ENCODE results near the gene KAZALD1. TPM values are rescaled to one million over a fixed set of nuclear protein-coding genes. Genes with fewer than 3 reads are reported as not detected.
A peak's percentile ranks its signal among the peaks of the same experiment; 100 is the strongest.

The KAZALD1 gene
- polyA plus RNA-seq, 1 of the 3 experiments (the other 2 are of a cell fraction): 3.0 TPM

GRCh38 chr10:101028446-101029337 lies 33.1 kb upstream of the KAZALD1 start (continued):
- TF ChIP-seq USF2 (IDR thresholded peaks at IDR 0.05; ENCODE audit: borderline replicate concordance, low read depth, low read length): no peak

- ChIA-PET POLR2A (interaction anchor here (0.6 to 2.7 kb wide), 3 partner anchors 13 to 162 kb away, joined by 3 to 16 read pairs (median 6); no protein-coding TSS in a partner anchor), CTCF (interaction anchor here (0.7 to 15.0 kb wide), 16 partner anchors 11 to 112 kb away, joined by 3 to 198 read pairs (median 6); partner anchors contain the start of gene LZTS2)
- Histone ChIP-seq H3K27me3 (ENCODE audit: insufficient read depth) (no peaks in the 10 kb centered on the region), H3K4me3 (ENCODE audit: low read depth in 2 of 2, low read length in 1 of 2) (no peak overlapping the region; a peak in 1 of 4 replicates), H3K9me2 (no peaks in the 10 kb centered on the region), H3K4me1 (ENCODE audit: control insufficient read depth in 1 of 2, insufficient read depth in 2 of 2, low read depth in 1 of 2, low read length in 1 of 2) (peaks cover 7 to 41% of the 10 kb centered on the region in 2 experiments; a peak in 2 of 4 replicates), H3K27ac (ENCODE audit: low read depth in 2 of 2, low read length in 1 of 2) (peak overlapping the region in 1 of 2 experiments; percentile 34; a peak in 1 of 4 replicates), H2AFZ (ENCODE audit: low read depth) (no peak overlapping the region), H3K36me3 (replicated peaks in 1 of 2; ENCODE audit: control insufficient read depth in 1 of 2, insufficient read depth in 2 of 2, low read length in 1 of 2) (peaks cover 1 to 2% of the 10 kb centered on the region in 2 experiments), H3K9me3 (no peaks in the 10 kb centered on the region), H3K4me2 (no peak overlapping the region), H3K79me2 (ENCODE audit: insufficient read depth) (peaks cover 25% of the 10 kb centered on the region), H3K9ac (no peak overlapping the region), H4K20me1 (ENCODE audit: insufficient read depth) (peaks cover 20% of the 10 kb centered on the region), H3F3A (replicated peaks; ENCODE audit: insufficient read depth) (peaks cover 18% of the 10 kb centered on the region)
- WGBS (ENCODE audit: low lambda C conversion rate): 89% methylated on average over 23 of the region's 27 CpGs
- DNase-seq: no peak
- TF ChIP-seq PBX3 (IDR thresholded peaks at IDR 0.05): no peak
- no peak for TF ChIP-seq MXI1 (IDR thresholded peaks at IDR 0.05; ENCODE audit: low read depth, low read length)
- TF ChIP-seq, protein P1, sequence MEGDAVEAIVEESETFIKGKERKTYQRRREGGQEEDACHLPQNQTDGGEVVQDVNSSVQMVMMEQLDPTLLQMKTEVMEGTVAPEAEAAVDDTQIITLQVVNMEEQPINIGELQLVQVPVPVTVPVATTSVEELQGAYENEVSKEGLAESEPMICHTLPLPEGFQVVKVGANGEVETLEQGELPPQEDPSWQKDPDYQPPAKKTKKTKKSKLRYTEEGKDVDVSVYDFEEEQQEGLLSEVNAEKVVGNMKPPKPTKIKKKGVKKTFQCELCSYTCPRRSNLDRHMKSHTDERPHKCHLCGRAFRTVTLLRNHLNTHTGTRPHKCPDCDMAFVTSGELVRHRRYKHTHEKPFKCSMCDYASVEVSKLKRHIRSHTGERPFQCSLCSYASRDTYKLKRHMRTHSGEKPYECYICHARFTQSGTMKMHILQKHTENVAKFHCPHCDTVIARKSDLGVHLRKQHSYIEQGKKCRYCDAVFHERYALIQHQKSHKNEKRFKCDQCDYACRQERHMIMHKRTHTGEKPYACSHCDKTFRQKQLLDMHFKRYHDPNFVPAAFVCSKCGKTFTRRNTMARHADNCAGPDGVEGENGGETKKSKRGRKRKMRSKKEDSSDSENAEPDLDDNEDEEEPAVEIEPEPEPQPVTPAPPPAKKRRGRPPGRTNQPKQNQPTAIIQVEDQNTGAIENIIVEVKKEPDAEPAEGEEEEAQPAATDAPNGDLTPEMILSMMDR (IDR thresholded peaks at IDR 0.05): peak; percentile 26; the same call in 1 of the 2 replicates
- TF ChIP-seq SMC3 (IDR thresholded peaks at IDR 0.05; ENCODE audit: low read depth, low read length): no peak
- no peak for TF ChIP-seq MEF2A (IDR thresholded peaks at IDR 0.05; ENCODE audit: borderline replicate concordance, low read depth)
These were observed 32.1 kb upstream of the KAZALD1 start for GRCh38 chr10:101029520-101030295.

Data from SK-N-SH (cell line).